ENCODE data around the gene ATP6V1B1.
"Not testable (repeated sequence)": the region's sequence is repeated elsewhere in the genome, so short reads cannot be mapped to it uniquely, and the experiment has no call there.

The ATP6V1B1 gene

DNA sequence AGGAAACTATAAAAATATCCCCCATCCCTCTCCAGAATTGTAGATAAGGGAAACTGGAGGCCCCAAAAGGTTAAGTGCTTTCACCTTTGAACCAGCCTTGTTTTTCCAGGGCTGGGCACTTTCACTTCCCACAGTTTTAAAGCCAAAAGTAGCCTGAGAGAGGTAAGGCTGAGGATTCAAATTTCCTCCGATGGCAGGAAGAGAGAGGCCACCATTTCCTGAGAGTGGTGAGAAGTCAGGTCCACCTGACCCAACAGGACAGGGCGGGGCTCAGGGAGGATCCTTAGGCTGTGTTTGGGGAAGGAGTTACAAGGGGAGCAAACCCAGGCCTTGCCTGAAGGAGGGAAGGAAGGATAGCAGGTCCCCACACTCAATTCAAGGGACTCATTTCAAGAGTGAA, 63.7 kb downstream of the ATP6V1B1 start:
- Histone ChIP-seq H3K36me3 (ENCODE audit: control insufficient read depth, insufficient read depth, low read length) (no peaks in the 10 kb centered on the region), H3K4me3 (ENCODE audit: low read depth, low read length) (no peak overlapping the region), H3K27me3 (ENCODE audit: control insufficient read depth, insufficient read depth, low read length) (peaks cover 7% of the 10 kb centered on the region), H3K9ac (ENCODE audit: low read depth, low read length) (no peak overlapping the region), H3K27ac (ENCODE audit: low read depth, low read length) (no peak overlapping the region), H3K9me3 (ENCODE audit: control insufficient read depth, insufficient read depth, low read length) (no peaks in the 10 kb centered on the region), H3K4me1 (ENCODE audit: control insufficient read depth, insufficient read depth, low read length) (peaks cover 17% of the 10 kb centered on the region)

DNA sequence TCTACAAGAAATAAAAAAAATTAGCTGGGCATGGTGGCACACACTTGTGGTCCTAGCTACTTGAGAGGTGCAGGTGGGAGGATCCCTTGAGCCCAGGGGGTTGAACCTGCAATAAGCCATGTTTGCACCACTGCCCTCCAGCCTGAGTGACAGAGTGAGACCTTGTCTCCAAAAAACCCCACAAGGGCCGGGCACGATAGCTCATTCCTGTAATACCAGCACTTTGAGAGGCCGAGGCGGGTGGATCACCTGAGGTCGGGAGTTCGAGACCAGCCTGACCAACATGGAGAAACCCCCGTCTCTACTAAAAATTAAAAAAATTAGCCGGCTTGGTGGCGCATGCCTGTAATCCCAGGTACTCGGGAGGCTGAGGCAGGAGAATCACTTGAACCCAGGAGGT, 64.2 kb downstream of the ATP6V1B1 start:
- peaks cover 17% of the 10 kb centered on the region for H3K4me1 ChIP-seq (ENCODE audit: control insufficient read depth, insufficient read depth, low read length)
- H3K27ac ChIP-seq (ENCODE audit: low read depth, low read length); H3K27me3 ChIP-seq (ENCODE audit: control insufficient read depth, insufficient read depth, low read length); H3K9ac ChIP-seq (ENCODE audit: low read depth, low read length); H3K36me3 ChIP-seq (ENCODE audit: control insufficient read depth, insufficient read depth, low read length); H3K4me3 ChIP-seq (ENCODE audit: low read depth, low read length); H3K9me3 ChIP-seq (ENCODE audit: control insufficient read depth, insufficient read depth, low read length): not testable (repeated sequence)

DNA sequence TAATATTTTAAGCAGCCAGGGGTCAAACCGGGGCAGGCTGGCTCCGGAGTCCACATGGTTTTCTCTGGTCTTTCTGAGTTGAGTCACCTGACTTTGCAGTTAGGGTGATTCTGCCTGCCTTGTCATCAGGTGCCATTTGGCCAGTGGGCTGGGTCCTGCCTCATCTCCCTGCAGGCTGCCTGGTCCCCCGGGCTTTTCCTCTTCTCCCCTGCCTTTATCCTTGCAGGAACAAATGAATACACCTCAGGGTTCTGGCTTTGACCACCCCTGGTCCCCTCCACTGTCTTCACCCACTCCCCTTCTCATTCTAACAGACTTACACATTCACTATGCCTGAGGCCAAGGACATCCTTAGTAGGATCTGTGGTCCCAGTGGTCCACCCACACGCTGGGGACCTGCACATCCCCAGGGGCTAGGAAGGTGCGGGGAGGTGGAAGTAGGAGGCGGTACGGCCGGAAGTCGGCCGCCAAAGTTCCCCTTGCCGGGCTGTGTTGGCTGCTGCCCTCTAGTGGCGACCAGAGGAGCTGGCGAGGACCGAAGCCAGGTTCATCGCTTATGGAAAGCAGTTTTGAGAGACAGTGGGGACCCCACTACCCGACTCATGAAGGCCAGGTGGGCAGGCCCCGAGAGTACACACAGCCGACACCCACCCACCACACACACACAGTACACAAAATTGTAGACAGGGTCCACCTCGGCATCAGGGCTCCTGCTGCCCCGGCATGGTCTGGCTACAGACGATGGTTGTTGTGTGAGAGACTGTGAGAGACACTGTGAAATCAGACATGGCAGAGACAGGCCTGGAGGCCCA, 65.3 kb downstream of the ATP6V1B1 start:
- Histone ChIP-seq H3K27me3 (ENCODE audit: control insufficient read depth, insufficient read depth, low read length) (peaks cover 4% of the 10 kb centered on the region), H3K4me3 (ENCODE audit: low read depth, low read length) (peak overlapping the region; percentile 47; the same call in 1 of the 2 replicates), H3K4me1 (ENCODE audit: control insufficient read depth, insufficient read depth, low read length) (peaks cover 17% of the 10 kb centered on the region), H3K27ac (ENCODE audit: low read depth, low read length) (peak overlapping the region; percentile 20), H3K9me3 (ENCODE audit: control insufficient read depth, insufficient read depth, low read length) (no peaks in the 10 kb centered on the region), H3K9ac (ENCODE audit: low read depth, low read length) (no peak overlapping the region), H3K36me3 (ENCODE audit: control insufficient read depth, insufficient read depth, low read length) (no peaks in the 10 kb centered on the region)

DNA sequence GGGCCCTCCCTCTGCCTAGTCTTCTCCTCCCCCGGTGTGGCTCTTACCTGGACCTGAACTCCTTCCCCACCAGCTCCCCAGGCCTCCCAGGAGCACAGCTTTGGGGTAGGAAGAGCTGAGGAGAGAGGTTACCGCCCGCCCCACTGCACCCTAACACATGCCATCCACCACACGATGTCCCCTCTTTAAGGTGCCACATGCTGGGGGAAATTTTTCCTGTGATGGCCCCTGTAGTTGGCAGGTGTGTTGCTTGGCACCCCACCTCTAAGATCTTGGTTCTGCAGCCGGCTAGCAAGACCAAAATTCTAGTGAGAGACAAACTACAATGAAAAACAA, 65.9 kb downstream of the ATP6V1B1 start:
- Histone ChIP-seq H3K36me3 (ENCODE audit: control insufficient read depth, insufficient read depth, low read length) (no peaks in the 10 kb centered on the region), H3K27ac (ENCODE audit: low read depth, low read length) (peak overlapping the region; percentile 20), H3K4me3 (ENCODE audit: low read depth, low read length) (no peak overlapping the region), H3K9ac (ENCODE audit: low read depth, low read length) (no peak overlapping the region), H3K9me3 (ENCODE audit: control insufficient read depth, insufficient read depth, low read length) (no peaks in the 10 kb centered on the region), H3K4me1 (ENCODE audit: control insufficient read depth, insufficient read depth, low read length) (peaks cover 17% of the 10 kb centered on the region), H3K27me3 (ENCODE audit: control insufficient read depth, insufficient read depth, low read length) (peaks cover 3% of the 10 kb centered on the region)

DNA sequence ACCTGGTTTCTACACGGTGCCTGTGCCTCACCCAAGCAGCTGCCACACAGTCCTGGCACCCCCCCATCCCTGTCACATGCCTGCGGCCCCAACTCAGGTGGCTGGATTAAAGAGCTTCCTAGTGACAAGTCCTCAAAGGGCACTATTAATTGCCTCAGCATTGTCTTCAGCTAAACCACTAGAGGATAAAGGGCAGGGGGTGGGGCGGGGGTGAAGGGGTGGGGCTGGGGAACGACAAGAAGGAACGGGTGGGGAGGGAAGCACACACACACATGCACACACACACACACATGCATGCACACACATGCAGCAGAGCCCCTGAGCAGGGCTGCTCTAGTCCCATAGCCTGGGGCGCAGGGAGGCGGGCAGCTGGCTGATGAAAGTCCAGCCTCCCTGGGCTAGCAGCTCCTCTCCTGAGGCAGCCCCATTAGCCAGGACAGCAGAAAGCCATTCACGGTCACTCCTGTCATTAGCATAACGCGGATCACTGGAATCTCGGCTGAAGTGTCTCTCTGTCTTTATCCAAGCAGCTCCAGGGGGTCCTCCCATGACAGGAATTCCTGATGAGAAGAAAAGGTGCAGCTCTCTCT, 66.4 kb downstream of the ATP6V1B1 start:
- H3K9ac ChIP-seq (ENCODE audit: low read depth, low read length): no peak overlapping the region
- peaks cover 17% of the 10 kb centered on the region for H3K4me1 ChIP-seq (ENCODE audit: control insufficient read depth, insufficient read depth, low read length)
- peaks cover 3% of the 10 kb centered on the region for H3K27me3 ChIP-seq (ENCODE audit: control insufficient read depth, insufficient read depth, low read length)
- H3K27ac ChIP-seq (ENCODE audit: low read depth, low read length): no peak overlapping the region
- no peaks in the 10 kb centered on the region for H3K36me3 ChIP-seq (ENCODE audit: control insufficient read depth, insufficient read depth, low read length)
- no peaks in the 10 kb centered on the region for H3K9me3 ChIP-seq (ENCODE audit: control insufficient read depth, insufficient read depth, low read length)
- H3K4me3 ChIP-seq (ENCODE audit: low read depth, low read length): no peak overlapping the region

DNA sequence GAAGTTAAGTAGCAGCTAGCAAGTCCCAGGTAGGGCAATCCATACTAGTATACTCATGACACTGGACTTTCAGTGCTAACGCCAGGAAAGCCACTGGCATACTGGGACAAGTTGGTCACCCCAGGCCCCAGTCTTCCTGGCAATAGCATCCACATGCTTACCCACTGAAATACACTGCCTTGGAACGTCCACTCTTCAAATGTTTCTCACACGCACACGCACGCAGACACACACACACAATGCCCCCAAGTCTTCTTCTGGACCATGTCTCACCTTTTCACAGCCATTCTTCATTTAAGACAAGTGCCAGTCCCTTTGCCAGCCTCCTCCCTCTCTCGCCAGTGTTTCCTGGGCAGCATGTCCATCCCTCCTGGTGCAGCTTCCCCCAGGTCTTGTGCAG, 67.7 kb downstream of the ATP6V1B1 start:
- Histone ChIP-seq H3K9me3 (ENCODE audit: control insufficient read depth, insufficient read depth, low read length) (no peaks in the 10 kb centered on the region), H3K9ac (ENCODE audit: low read depth, low read length) (no peak overlapping the region), H3K4me1 (ENCODE audit: control insufficient read depth, insufficient read depth, low read length) (peaks cover 17% of the 10 kb centered on the region), H3K27me3 (ENCODE audit: control insufficient read depth, insufficient read depth, low read length) (peaks cover 3% of the 10 kb centered on the region), H3K4me3 (ENCODE audit: low read depth, low read length) (no peak overlapping the region), H3K36me3 (ENCODE audit: control insufficient read depth, insufficient read depth, low read length) (no peaks in the 10 kb centered on the region), H3K27ac (ENCODE audit: low read depth, low read length) (no peak overlapping the region)

DNA sequence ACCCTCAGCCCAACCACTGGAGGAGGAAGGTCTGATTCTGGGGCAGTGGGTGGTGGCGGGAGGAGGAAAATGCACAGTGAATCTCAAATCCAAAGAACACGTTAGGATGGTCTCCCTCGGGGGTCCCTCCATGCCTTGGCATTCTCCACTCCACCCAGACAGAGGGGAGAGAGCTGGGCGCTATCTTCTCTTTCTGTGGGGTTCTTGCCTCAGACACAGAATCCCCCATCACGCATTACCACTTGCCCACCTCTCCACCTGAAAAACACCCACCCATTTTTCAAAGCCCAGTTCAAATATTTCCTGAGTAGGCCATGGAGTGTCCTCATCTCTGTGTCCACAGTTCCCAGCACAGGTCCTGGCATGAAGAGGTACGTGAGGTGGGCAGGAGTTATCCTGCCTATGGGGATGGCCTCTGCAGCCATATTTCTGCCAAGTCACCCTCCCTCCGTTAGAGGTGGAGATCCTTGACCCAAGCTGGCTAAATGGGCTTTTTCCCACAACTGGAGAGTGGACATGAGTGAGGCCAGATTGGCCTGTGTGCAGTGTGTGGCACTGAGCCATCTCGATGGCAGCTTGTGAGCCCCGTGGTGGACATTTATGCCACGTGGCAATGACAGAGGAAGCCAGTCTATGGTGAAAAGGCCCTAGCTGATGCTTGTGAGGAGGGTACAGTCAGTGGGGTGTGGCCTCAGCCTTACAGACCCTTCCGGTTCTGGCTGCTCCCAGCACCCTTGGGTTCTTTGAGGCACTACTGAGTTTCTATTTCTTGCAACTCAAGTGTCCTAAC, 68.5 kb downstream of the ATP6V1B1 start:
- Histone ChIP-seq H3K9me3 (ENCODE audit: control insufficient read depth, insufficient read depth, low read length) (no peaks in the 10 kb centered on the region), H3K9ac (ENCODE audit: low read depth, low read length) (no peak overlapping the region), H3K27me3 (ENCODE audit: control insufficient read depth, insufficient read depth, low read length) (no peaks in the 10 kb centered on the region; the same call in 1 of the 2 replicates), H3K27ac (ENCODE audit: low read depth, low read length) (no peak overlapping the region), H3K4me1 (ENCODE audit: control insufficient read depth, insufficient read depth, low read length) (peaks cover 17% of the 10 kb centered on the region), H3K36me3 (ENCODE audit: control insufficient read depth, insufficient read depth, low read length) (no peaks in the 10 kb centered on the region), H3K4me3 (ENCODE audit: low read depth, low read length) (no peak overlapping the region)

DNA sequence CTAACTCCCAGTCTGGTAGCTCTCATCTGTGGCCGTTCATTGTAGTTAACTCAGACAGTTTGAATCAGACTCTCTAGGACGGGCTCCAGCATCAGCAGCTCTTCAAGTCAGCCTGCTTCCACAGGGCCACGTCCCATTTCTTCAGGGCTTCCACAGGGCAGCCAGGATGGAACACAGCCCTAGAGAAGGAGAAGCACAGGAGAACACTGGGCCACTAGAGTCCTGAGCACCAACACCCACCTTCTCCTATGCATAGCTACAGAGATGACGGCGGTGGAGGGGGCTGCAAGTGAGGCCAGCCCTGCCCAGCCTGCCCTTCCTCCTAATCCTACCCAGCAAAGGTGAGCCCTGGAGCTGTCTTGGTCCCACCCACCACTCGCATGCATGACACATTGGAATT, 69.2 kb downstream of the ATP6V1B1 start:
- no peak overlapping the region for H3K9ac ChIP-seq (ENCODE audit: low read depth, low read length)
- H3K36me3 ChIP-seq (ENCODE audit: control insufficient read depth, insufficient read depth, low read length): no peaks in the 10 kb centered on the region
- no peak overlapping the region for H3K4me3 ChIP-seq (ENCODE audit: low read depth, low read length)
- no peaks in the 10 kb centered on the region for H3K9me3 ChIP-seq (ENCODE audit: control insufficient read depth, insufficient read depth, low read length)
- peaks cover 17% of the 10 kb centered on the region for H3K4me1 ChIP-seq (ENCODE audit: control insufficient read depth, insufficient read depth, low read length)
- no peaks in the 10 kb centered on the region; the same call in 1 of the 2 replicates for H3K27me3 ChIP-seq (ENCODE audit: control insufficient read depth, insufficient read depth, low read length)
- no peak overlapping the region for H3K27ac ChIP-seq (ENCODE audit: low read depth, low read length)

DNA sequence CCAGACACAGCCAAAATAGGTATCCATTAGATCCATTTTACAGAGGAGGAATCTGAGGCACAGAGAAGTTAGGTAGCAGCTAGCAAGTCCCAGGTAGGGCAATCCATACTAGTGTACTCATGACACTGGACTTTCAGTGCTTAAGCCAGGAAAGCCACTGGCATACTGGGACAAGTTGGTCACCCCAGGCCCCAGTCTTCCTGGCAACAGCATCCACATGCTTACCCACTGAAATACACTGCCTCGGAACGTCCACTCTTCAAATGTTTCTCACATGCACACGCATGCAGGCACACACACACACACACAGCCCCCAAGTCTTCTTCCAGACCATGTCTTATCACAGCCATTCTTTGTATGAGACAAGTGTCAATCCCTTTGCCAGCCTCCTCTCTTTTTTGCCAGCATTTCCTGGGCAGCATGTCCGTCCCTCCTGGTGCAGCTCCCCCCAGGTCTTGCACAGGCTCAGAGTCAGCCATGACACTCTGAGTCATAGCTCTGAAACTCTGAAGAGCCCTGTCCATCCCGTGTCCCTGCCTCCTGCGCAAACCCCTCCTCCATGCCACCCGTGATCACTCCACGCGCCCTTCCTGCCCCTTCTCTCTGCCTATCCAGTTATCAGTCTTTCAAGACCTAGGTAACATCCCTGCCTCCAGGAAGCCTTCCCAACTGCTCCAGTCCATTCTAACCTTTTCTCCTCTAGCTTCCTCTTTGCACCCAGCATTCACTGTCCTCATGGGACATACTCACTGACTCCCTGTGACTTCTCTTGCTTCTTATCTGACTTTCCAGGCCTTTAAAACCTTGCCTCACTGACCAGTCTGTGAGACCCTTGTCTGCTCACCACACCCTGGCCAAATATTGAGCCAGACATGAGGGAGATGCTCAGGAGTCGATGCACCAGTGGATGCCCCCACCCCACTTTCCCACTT, 69.8 kb downstream of the ATP6V1B1 start:
- Histone ChIP-seq H3K36me3 (ENCODE audit: control insufficient read depth, insufficient read depth, low read length) (no peaks in the 10 kb centered on the region), H3K4me1 (ENCODE audit: control insufficient read depth, insufficient read depth, low read length) (peaks cover 17% of the 10 kb centered on the region), H3K27me3 (ENCODE audit: control insufficient read depth, insufficient read depth, low read length) (no peaks in the 10 kb centered on the region), H3K27ac (ENCODE audit: low read depth, low read length) (no peak overlapping the region), H3K4me3 (ENCODE audit: low read depth, low read length) (no peak overlapping the region), H3K9me3 (ENCODE audit: control insufficient read depth, insufficient read depth, low read length) (no peaks in the 10 kb centered on the region), H3K9ac (ENCODE audit: low read depth, low read length) (no peak overlapping the region)

DNA sequence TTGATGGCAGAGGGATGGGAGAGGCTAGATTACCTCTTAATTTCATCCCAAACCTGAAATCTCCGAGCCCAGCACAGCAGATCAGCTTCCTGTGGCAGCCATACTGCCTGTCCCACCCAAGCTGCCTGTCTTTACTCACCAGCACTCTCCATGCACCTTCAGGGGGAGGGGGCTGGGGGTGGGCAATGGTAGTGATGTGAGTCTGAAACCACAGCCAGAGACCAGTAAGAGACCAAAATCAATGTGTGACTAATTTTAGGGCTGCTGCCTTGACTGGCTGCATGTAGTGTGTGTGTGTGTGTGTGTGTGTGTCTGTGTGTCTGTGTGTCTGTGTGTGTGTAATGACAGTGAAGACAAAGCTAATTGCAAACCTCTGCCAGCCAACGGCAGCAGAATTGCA, 70.6 kb downstream of the ATP6V1B1 start:
- Histone ChIP-seq H3K27ac (ENCODE audit: low read depth, low read length) (no peak overlapping the region), H3K27me3 (ENCODE audit: control insufficient read depth, insufficient read depth, low read length) (no peaks in the 10 kb centered on the region), H3K9ac (ENCODE audit: low read depth, low read length) (no peak overlapping the region), H3K9me3 (ENCODE audit: control insufficient read depth, insufficient read depth, low read length) (no peaks in the 10 kb centered on the region), H3K4me1 (ENCODE audit: control insufficient read depth, insufficient read depth, low read length) (peaks cover 11% of the 10 kb centered on the region), H3K4me3 (ENCODE audit: low read depth, low read length) (no peak overlapping the region), H3K36me3 (ENCODE audit: control insufficient read depth, insufficient read depth, low read length) (no peaks in the 10 kb centered on the region)

All from HUES48 (cell line).